Panc1 (cell line): Measurements from ENCODE around the gene TNRC6A.

Experiments
- CTCF ChIP-seq: fragments of 450-650 bp; IDR thresholded peaks from 2 replicates; pipeline ENCODE4 v1.5.1; 2017; ENCODE audit warnings: mild to moderate bottlenecking
- POLR2AphosphoS5 ChIP-seq: IDR thresholded peaks from 2 replicates; pipeline ENCODE4 v1.6.1; 2012; ENCODE audit warnings: mild to moderate bottlenecking, low read depth, low read length, moderate library complexity
- REST ChIP-seq, 2 experiments: IDR thresholded peaks; 2 replicates each; pipeline ENCODE4 v1.6.1; 2011 to 2012; ENCODE audit warnings: low read depth in 2 of 2, control low read depth in 1 of 2, low read length in 1 of 2, mild to moderate bottlenecking in 1 of 2, moderate library complexity in 1 of 2; ENCODE audit not compliant: insufficient read depth in 1 of 2
- SIN3A ChIP-seq: IDR thresholded peaks from 2 replicates; pipeline ENCODE4 v1.6.1; 2012; ENCODE audit warnings: low read depth, mild to moderate bottlenecking, low read length, moderate library complexity, borderline replicate concordance; ENCODE audit not compliant: insufficient read depth

GRCh38 chr16:24834459-24835335 lies 105.2 kb downstream of the TNRC6A start:
- TF ChIP-seq CTCF: peak; percentile 88
- no peak for TF ChIP-seq POLR2AphosphoS5
- no peak for TF ChIP-seq SIN3A
- TF ChIP-seq REST (IDR thresholded peaks at IDR 0.05; ENCODE audit: insufficient read depth in 1 of 2, low read depth in 2 of 2, low read length in 1 of 2): no peak
